Cerebellar nuclear complex (tissue), 1 donor: Measurements from ENCODE around the gene NR5A2.

Experiments used
- DNase-seq, 2 experiments: peaks; one replicate each; lab custom pipeline; 2025; lab: John Stamatoyannopoulos, UW

NR5A2 gene

GRCh38 chr1:200036619-200037270 is 9.2 kb downstream of the NR5A2 start:
- DNase-seq: no peak

- no peak for DNase-seq
Measured at GRCh38 chr1:200037501-200037900, 10.0 kb downstream of the NR5A2 start.

- no peak for DNase-seq
Measured at GRCh38 chr1:200037904-200038303, 10.4 kb downstream of the NR5A2 start.

- no peak for DNase-seq
Measured at GRCh38 chr1:200038325-200038980, 10.9 kb downstream of the NR5A2 start.

GRCh38 chr1:200038981-200039848 is 11.7 kb downstream of the NR5A2 start:
- DNase-seq: no peak

- DNase-seq: no peak
Measured at GRCh38 chr1:200039849-200040474, 12.5 kb downstream of the NR5A2 start.

GRCh38 chr1:200040481-200041138 is 13.1 kb downstream of the NR5A2 start:
- DNase-seq: no peak

GRCh38 chr1:200041337-200042118 is 14.0 kb downstream of the NR5A2 start:
- DNase-seq: no peak

GRCh38 chr1:200042119-200042551 is 14.6 kb downstream of the NR5A2 start:
- DNase-seq: no peak

GRCh38 chr1:200042552-200043335 is 15.2 kb downstream of the NR5A2 start:
- DNase-seq: no peak

- DNase-seq: no peak
Measured at GRCh38 chr1:200043336-200043668, 15.8 kb downstream of the NR5A2 start.

- DNase-seq: no peak
Measured at GRCh38 chr1:200046115-200046514, 18.6 kb downstream of the NR5A2 start.

GRCh38 chr1:200048244-200048643 is 20.7 kb downstream of the NR5A2 start:
- no peak for DNase-seq

GRCh38 chr1:200049810-200050209 is 22.3 kb downstream of the NR5A2 start:
- no peak for DNase-seq

GRCh38 chr1:200051620-200052019 is 24.1 kb downstream of the NR5A2 start:
- no peak for DNase-seq

GRCh38 chr1:200053091-200053490 is 25.6 kb downstream of the NR5A2 start:
- DNase-seq: no peak

GRCh38 chr1:200053646-200054045 is 26.1 kb downstream of the NR5A2 start:
- DNase-seq: no peak

GRCh38 chr1:200058341-200058740 is 30.8 kb downstream of the NR5A2 start:
- DNase-seq: no peak

- DNase-seq: no peak
Measured at GRCh38 chr1:200062143-200062542, 34.6 kb downstream of the NR5A2 start.

- DNase-seq: no peak
Measured at GRCh38 chr1:200072636-200073285, 45.3 kb downstream of the NR5A2 start.
